GM19468 (cell line): Measurements from ENCODE around the gene HLA-A.
"Not testable (repeated sequence)": the region's sequence is repeated elsewhere in the genome, so short reads cannot be mapped to it uniquely, and the experiment has no call there.

Source experiments
- ATAC-seq: cut with Tn5 transposase; IDR thresholded peaks from one replicate; pipeline ENCODE4 v1.9.1; 2021; ENCODE audit warnings: mild to moderate bottlenecking, moderate library complexity, moderate number of reproducible peaks; ENCODE audit not compliant: unreplicated experiment; ENCODE audit errors: extremely low read depth

HLA-A gene

GRCh38 chr6:29930047-29930446, 12.3 kb upstream of the HLA-A start:
- not testable (repeated sequence) for ATAC-seq

GRCh38 chr6:29933955-29934354, 8.4 kb upstream of the HLA-A start:
- ATAC-seq: no peak

DNA sequence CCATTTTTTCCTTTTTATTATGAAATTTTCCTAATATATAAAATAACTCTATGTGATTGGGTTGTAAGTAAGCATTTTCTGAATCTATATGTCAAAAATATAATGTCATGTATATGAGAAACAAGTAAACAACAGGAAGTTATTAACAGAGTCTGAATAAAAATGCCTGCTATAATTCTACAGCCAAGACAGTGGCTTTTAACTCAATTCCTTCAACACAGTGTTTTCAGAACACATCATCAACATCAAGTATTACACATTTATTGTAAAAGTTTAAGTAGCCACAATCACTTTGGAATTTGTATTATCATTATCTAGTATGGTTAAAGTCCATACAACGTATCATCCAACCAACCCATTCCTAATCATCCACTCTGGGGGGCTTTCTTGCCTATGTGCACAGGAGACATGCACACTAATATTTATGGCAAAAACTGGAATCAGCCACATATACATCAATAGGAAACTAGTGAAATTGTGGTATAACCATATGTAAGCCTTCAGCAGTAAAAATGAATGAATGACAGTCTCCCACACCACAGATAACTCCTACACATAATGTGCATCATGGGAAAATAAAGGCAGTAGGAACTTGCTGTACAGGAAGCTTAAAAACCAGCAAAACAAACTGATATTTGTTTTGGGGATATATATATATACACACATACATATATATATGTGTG, 6.9 kb upstream of the HLA-A start:
- ATAC-seq: no peak

- ATAC-seq: no peak
These were observed 3.4 kb upstream of the HLA-A start for GRCh38 chr6:29938746-29939508.

DNA sequence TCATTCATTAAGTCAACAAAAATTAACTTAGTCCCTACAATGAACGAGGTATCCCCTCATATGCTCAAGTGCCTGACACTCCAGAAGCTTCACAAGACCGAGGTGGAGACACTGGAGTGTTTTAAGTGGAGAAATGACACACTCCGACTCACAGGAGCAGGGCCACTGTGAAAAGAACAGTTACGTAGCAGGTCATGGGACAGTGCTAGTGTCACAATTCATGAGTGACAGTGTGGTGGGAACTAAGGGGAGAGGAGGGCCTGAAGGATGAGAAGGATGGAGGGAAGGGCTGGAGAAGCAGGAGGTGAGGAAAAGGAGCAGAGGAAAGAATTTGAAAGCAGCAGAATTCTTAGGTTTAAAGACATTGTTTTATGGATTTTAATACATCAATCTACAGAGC, 1.3 kb upstream of the HLA-A start:
- ATAC-seq: no peak

- ATAC-seq: no peak
These were observed 861 bp upstream of the HLA-A start for GRCh38 chr6:29941471-29941870.

GRCh38 chr6:29941916-29942274, 437 bp upstream of the HLA-A start:
- no peak for ATAC-seq

DNA sequence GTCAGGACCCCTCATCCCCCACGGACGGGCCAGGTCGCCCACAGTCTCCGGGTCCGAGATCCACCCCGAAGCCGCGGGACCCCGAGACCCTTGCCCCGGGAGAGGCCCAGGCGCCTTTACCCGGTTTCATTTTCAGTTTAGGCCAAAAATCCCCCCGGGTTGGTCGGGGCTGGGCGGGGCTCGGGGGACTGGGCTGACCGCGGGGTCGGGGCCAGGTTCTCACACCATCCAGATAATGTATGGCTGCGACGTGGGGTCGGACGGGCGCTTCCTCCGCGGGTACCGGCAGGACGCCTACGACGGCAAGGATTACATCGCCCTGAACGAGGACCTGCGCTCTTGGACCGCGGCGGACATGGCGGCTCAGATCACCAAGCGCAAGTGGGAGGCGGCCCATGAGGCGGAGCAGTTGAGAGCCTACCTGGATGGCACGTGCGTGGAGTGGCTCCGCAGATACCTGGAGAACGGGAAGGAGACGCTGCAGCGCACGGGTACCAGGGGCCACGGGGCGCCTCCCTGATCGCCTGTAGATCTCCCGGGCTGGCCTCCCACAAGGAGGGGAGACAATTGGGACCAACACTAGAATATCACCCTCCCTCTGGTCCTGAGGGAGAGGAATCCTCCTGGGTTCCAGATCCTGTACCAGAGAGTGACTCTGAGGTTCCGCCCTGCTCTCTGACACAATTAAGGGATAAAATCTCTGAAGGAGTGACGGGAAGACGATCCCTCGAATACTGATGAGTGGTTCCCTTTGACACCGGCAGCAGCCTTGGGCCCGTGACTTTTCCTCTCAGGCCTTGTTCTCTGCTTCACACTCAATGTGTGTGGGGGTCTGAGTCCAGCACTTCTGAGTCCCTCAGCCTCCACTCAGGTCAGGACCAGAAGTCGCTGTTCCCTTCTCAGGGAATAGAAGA, 978 bp downstream of the HLA-A start:
- ATAC-seq: no peak

DNA sequence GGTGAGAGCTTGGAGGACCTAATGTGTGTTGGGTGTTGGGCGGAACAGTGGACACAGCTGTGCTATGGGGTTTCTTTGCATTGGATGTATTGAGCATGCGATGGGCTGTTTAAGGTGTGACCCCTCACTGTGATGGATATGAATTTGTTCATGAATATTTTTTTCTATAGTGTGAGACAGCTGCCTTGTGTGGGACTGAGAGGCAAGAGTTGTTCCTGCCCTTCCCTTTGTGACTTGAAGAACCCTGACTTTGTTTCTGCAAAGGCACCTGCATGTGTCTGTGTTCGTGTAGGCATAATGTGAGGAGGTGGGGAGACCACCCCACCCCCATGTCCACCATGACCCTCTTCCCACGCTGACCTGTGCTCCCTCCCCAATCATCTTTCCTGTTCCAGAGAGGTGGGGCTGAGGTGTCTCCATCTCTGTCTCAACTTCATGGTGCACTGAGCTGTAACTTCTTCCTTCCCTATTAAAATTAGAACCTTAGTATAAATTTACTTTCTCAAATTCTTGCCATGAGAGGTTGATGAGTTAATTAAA, 3.0 kb downstream of the HLA-A start:
- ATAC-seq: no peak

DNA sequence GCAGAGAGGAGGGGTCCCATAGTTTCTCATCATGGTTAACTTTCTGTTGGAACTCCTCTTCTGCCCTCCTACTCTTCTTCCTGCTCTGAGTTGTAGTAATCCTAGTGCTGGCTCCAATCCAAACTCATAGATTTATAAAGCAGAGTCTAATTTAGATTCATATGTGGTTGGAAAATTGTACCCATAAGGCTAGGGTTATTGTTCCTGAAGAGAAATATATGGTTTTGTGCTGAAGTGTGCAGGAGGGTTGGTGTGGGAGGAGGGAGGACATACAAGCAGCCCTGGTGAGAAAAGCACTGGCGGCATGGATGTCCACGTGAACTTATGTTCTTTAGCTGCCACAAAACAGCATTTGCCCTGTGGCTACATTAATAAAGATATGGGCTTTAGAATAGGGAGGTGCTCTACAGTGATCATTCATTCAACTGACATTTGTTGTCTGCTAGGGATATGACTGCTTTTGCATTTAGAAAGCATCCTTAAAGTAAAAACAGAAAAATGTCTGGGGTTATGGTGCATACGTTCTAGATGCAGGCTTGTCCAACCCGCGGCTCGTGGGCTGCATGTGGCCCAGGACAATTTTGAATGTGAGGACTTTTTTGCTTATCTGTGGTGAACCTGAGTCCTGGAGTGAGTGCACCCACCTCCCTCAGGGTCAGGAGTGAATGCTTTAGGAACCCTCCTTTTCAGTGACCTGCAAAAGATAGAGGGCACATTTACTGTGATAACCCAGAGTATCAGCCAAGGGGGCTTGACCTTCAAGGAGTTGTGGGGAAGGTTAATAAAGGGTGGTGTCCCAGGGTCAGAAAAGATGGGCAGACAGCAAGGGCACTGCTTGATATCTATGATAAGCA, 4.1 kb downstream of the HLA-A start:
- ATAC-seq: no peak

- ATAC-seq: no peak
These were observed 5.0 kb downstream of the HLA-A start for GRCh38 chr6:29947077-29947980.

- no peak for ATAC-seq
These were observed 5.9 kb downstream of the HLA-A start for GRCh38 chr6:29948277-29948676.

- no peak for ATAC-seq
These were observed 7.6 kb downstream of the HLA-A start for GRCh38 chr6:29949934-29950333.

- ATAC-seq: no peak
These were observed 9.6 kb downstream of the HLA-A start for GRCh38 chr6:29951882-29952281.

DNA sequence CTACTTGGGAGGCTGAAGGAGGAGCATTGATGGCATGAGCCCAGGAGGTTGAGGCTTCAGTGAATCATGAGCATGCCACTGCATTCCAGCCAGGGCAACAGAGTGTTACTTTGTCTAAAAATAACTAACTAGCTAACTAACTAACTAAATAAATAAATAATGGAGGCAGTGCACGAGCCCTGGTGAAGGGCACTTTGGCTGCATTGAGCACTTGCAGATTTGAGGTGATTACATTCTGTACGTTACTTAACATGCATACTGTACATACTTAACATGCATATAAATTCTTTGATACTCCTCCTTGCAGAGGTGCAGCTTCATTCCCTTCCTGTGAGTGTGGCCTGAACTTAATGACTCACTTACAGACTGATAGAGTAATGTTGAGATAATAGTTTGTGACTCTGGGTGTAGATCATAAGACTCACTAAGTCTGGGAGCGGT, 10.7 kb downstream of the HLA-A start:
- no peak for ATAC-seq

DNA sequence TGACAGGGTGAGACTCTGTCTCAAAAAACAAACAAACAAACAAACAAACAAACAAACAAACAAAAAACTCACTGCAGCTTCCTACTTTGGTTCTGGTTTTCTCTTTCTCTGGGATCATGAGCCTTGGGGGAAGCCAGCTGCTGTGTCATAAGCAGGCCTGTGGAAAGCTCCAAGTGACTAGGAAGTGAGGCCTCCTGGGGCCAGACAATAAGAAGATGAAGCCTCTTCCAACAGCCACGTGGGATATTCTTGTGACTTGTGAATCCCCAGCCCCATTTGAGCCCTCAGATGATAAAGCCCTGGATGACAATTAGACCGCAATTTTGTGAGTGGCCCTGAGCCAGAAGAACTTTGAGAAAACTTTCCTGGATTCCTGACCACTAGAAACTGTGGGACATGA, 11.4 kb downstream of the HLA-A start:
- ATAC-seq: no peak

DNA sequence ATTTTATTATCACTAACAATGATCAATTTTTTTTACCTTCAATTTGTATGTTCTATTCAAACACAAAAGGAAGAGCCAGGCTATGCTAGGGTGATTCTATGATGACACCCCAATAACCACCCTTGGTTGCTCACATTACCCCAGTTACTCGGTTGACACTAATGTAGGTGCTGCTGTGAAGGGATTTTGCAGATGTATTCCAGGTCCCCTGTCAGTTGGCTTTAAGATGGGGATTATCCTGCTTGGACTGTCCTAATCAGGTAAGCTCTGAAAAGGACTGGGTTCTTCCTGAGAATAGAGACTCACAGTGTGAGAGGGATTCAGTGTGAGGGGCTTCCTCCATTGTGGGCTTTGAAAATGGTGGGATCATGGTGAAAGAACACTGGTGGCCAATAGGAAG, 11.9 kb downstream of the HLA-A start:
- ATAC-seq: no peak

DNA sequence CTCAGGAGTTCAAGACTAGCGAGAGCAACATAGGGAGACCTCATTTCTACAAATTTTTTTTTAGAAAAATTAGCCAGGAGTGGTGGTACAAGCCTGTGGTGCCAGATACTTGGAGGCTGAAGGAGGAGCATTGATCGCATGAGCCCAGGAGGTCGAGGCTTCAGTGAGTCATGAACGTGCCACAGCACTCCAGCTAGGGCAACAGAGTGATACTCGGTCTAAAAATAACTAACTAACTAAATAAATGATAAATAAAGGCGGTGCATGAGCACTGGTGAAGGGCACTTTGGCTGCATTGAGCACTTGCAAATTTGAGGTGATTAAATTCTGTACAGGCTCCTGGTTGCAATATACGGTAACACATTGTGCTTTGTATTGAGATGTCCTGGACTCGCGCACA, 13.5 kb downstream of the HLA-A start:
- ATAC-seq: no peak

DNA sequence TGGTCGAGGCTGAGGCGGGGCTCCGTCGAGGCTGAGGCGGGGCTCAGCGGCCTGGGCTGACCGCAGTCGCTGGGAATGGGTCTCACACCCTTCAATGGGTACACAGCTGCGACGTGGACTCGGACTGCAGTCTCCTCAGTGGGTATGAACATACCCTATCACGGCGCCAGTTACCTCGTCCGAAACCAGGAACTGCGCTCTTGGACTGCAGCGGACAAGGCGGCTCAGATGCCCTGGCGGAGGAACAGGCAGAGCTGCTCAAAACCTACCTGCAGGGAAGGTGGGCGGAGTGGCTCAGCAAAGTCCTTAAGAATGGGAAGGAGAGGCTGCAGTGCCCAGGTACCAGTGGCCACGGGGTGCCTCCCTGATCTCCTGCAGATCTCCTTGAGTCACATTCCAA, 14.2 kb downstream of the HLA-A start:
- no peak for ATAC-seq
